ENCODE results near the gene P2RX5.
A peak's percentile ranks its signal among the peaks of the same experiment; 100 is the strongest.
"Not testable (repeated sequence)": the region's sequence is repeated elsewhere in the genome, so short reads cannot be mapped to it uniquely, and the experiment has no call there.

The P2RX5 gene

GRCh38 chr17:3695723-3696411 lies at the start of gene P2RX5:
TSS of gene P2RX5 (minus strand) at chr17:3696155. CDS start at chr17:3696005, 150 bp downstream.
- DNase-seq, result peak; percentile 31

GRCh38 chr17:3745071-3745470 lies 49.1 kb upstream of the P2RX5 start:
- DNase-seq, result no peak

GRCh38 chr17:3744014-3744413 lies 48.1 kb upstream of the P2RX5 start:
- no peak for DNase-seq

GRCh38 chr17:3740611-3741073 lies 44.7 kb upstream of the P2RX5 start:
- DNase-seq, result peak; percentile 38

- no peak for DNase-seq
Observed at GRCh38 chr17:3739422-3740124, 43.6 kb upstream of the P2RX5 start.

- DNase-seq, result peak; percentile 76
Observed at GRCh38 chr17:3738562-3739295, 42.8 kb upstream of the P2RX5 start.

- DNase-seq, result no peak
Observed at GRCh38 chr17:3735515-3735914, 39.6 kb upstream of the P2RX5 start.

- DNase-seq, result not testable (repeated sequence)
Observed at GRCh38 chr17:3734911-3735276, 38.9 kb upstream of the P2RX5 start.

- DNase-seq, result no peak
Observed at GRCh38 chr17:3732210-3732621, 36.3 kb upstream of the P2RX5 start.

GRCh38 chr17:3730881-3731429 lies 35.0 kb upstream of the P2RX5 start:
- no peak for DNase-seq

GRCh38 chr17:3729881-3730280 lies 33.9 kb upstream of the P2RX5 start:
- DNase-seq, result no peak

GRCh38 chr17:3728099-3728498 lies 32.1 kb upstream of the P2RX5 start:
- DNase-seq, result not testable (repeated sequence)

- DNase-seq, result no peak
Observed at GRCh38 chr17:3727041-3727440, 31.1 kb upstream of the P2RX5 start.

- DNase-seq, result no peak
Observed at GRCh38 chr17:3724378-3725077, 28.6 kb upstream of the P2RX5 start.

- peak; percentile 91 for DNase-seq
Observed at GRCh38 chr17:3723556-3724377, 27.8 kb upstream of the P2RX5 start, which contains the start of gene HASPIN. TSS of gene HASPIN (plus strand) at chr17:3723903. CDS start at chr17:3723936, 33 bp downstream.

GRCh38 chr17:3723188-3723555 lies 27.2 kb upstream of the P2RX5 start:
- no peak for DNase-seq

GRCh38 chr17:3722716-3723115 lies 26.8 kb upstream of the P2RX5 start:
- no peak for DNase-seq

- DNase-seq, result no peak
Observed at GRCh38 chr17:3719265-3719664, 23.3 kb upstream of the P2RX5 start.

GRCh38 chr17:3718201-3718600 lies 22.2 kb upstream of the P2RX5 start:
- no peak for DNase-seq

GRCh38 chr17:3715296-3715695 lies 19.3 kb upstream of the P2RX5 start:
- no peak for DNase-seq

GRCh38 chr17:3712811-3713463 lies 17.0 kb upstream of the P2RX5 start:
- peak; percentile 21 for DNase-seq

All from activated naive CD4-positive, alpha-beta T cell treated with Interleukin-2 at 50 U/mL for 16 hours (primary cell).